Epithelial cell of proximal tubule (primary cell): ENCODE measurements around the gene ITGB1. TPM values are rescaled to one million over a fixed set of nuclear protein-coding genes. Genes with fewer than 3 reads are reported as not detected.

Experiments
- DNase-seq: peaks from one replicate; pipeline ENCODE4 v3.0.0-alpha.2; 2011; ENCODE audit warnings: low read depth
- H3K4me3 ChIP-seq: 2 replicates; pipeline ENCODE4 v1.5.1; 2011; ENCODE audit warnings: low read depth, mild to moderate bottlenecking, low read length
- CTCF ChIP-seq: conservative IDR thresholded peaks from 2 replicates; pipeline ENCODE4 v1.5.1; 2012; ENCODE audit warnings: low read depth, mild to moderate bottlenecking, low read length
- total RNA-seq: library from RNA; depleted of rRNA; stranded (reverse); fragments of >200 nt; gene quantifications from 2 replicates; pipeline ENCODE4 v1.2.3, GENCODE V29; 2015

ITGB1 gene
- total RNA-seq, 1 donor from 2014 or later, result 2,053 TPM

DNA sequence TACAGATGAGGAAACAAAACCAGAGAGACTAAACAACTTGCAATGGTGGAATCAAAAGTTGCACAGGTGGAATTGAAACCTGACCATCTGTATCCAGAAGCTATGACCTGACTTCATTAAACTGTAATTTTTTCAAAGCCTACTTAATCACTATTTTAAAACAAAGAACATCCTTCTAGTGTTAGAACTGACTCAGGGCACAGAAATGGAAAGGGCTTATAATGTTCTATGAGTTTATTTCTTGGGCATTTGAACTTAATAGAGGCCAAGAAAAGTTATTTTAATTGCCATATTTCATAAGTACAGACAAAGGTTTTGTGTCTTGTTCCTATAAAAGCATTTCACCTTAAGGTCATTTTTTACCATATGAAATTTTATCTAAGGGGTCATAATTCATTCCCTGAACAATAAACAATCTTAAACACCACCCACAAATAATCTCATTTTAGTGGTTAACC, 8.8 kb downstream of the ITGB1 start:
- no peak for DNase-seq
- TF ChIP-seq CTCF, result no peak
- H3K4me3 ChIP-seq, result no peak overlapping the region

DNA sequence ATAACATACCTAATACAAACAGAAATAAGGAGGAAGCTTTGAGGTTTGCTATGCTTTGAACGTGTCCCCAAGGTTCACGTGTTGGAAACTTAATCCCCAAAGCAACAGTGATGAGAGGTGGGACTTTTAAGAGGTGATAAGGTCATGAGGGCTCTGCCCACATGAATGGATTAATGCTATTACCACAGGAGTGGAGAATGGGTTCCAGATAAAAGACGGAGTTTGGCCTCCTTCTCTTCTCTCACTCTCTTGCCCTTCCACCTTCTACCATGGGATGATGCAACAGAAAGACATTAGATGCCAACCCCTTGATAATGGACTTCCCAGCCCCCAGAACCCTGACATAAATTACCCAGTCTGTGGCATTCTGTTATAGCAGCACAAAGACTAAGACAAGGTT, 9.6 kb downstream of the ITGB1 start:
- no peak for DNase-seq
- H3K4me3 ChIP-seq, result no peak overlapping the region
- no peak for TF ChIP-seq CTCF

DNA sequence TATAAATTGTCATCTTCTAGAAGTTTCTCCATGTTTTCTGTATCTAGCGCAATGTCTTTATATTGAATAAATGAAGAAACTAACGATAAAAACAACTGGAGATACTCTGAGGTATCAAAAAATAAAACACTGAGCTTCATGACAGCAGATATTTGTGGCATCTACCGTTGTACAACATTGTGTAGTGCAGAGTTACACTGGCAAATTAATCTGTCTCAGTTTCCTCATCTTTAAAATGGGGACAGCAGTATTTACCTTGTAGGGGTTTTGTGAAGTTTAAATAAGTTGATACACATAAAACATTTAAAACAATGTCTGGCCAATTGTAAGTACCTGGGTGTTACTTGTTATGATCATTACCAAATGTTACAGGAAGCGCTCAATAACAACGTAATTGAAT, 10.4 kb downstream of the ITGB1 start:
- no peak for TF ChIP-seq CTCF
- no peak for DNase-seq
- no peak overlapping the region for H3K4me3 ChIP-seq

DNA sequence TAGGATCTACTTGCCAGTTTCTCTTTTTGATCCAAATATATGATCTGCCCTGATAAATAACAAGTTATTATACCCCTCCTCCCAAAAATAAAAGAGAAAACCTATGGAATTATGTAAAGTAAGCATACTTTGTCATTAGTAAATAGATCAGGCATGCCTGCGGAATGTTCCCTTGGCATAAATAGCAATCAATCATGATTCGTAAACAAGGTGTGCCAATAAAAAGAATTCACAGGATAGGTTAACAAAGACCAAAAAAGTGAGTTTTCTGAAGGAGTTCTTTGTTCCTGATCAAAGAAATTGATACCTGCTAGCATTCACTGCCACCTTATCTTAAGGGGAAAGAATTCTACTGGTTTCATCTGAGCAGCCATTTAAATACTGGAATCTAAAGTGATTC, 11.9 kb downstream of the ITGB1 start:
- no peak overlapping the region for H3K4me3 ChIP-seq
- no peak for DNase-seq
- no peak for TF ChIP-seq CTCF

- H3K4me3 ChIP-seq, result no peak overlapping the region
- no peak for TF ChIP-seq CTCF
- no peak for DNase-seq
Observed at GRCh38 chr10:32943854-32944661, 14.0 kb downstream of the ITGB1 start.

GRCh38 chr10:32943395-32943794, 14.6 kb downstream of the ITGB1 start:
- DNase-seq, result no peak
- no peak overlapping the region for H3K4me3 ChIP-seq
- no peak for TF ChIP-seq CTCF

DNA sequence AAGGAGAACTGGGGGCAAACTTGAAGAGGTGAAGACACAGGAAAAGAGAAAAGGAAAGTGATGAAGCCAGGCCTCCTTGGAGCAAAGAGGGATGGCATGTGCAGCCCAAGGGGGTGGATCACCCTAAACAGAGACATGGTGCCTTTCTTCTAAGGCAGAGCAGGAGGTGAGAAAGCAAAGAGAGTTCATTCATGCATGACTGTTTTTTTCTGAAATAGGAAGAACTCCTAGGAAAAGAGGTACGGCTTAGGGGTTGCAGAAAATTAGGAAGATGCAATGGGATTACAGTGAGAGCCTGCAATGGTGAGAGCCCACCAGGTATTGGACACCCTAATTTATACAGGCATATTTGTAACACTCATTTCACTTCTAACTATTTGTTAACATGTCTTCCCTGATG, 15.9 kb downstream of the ITGB1 start:
- DNase-seq, result no peak
- no peak overlapping the region for H3K4me3 ChIP-seq
- no peak for TF ChIP-seq CTCF
